Ovary (tissue), 3 donors: Measurements from ENCODE around the gene GYG2.

Experiments
- CTCF ChIP-seq, 3 donors: fragments of 450-650 bp in 2 of 3; fragments of 200-600 bp in 1 of 3; IDR thresholded peaks; one replicate each; pipeline versions ENCODE4 v1.5.1 to v1.8.0; 2016 to 2022; ENCODE audit warnings: antibody characterized with exemption in 3 of 3, mild to moderate bottlenecking in 1 of 3
- EP300 ChIP-seq: sonication (generic); formaldehyde crosslinking; IDR thresholded peaks from one replicate; pipeline ENCODE4 v1.6.1; 2017; ENCODE audit warnings: antibody characterized with exemption
- POLR2A ChIP-seq: fragments of 450-650 bp; IDR thresholded peaks from one replicate; pipeline ENCODE4 v1.6.1; 2017; ENCODE audit warnings: antibody characterized with exemption, mild to moderate bottlenecking, moderate library complexity
- donor health status: DM: no; HTN: no; CAD: no.

GRCh38 chrX:2926664-2927275 is 98.0 kb downstream of the GYG2 start:
- TF ChIP-seq CTCF (IDR thresholded peaks at IDR 0.05) (no peak), EP300 (no peak), POLR2A (no peak)
